ENCODE results near the gene PSMB2.

Gene PSMB2

GRCh38 chr1:35674111-35674510, 32.8 kb upstream of the PSMB2 start:
- no peak for TF ChIP-seq CTCF (conservative IDR thresholded peaks at IDR 0.05; ENCODE audit: control insufficient read depth, insufficient read depth, low read depth, low read length)
- DNase-seq (ENCODE audit: low read depth), result no peak
- no peak overlapping the region for H3K4me3 ChIP-seq (ENCODE audit: control insufficient read depth, low read depth, low read length)

- DNase-seq (ENCODE audit: low read depth), result no peak
- H3K4me3 ChIP-seq (ENCODE audit: control insufficient read depth, low read depth, low read length), result no peak overlapping the region
- no peak for TF ChIP-seq CTCF (conservative IDR thresholded peaks at IDR 0.05; ENCODE audit: control insufficient read depth, insufficient read depth, low read depth, low read length)
Measured at GRCh38 chr1:35672116-35672515, 30.8 kb upstream of the PSMB2 start.

DNA sequence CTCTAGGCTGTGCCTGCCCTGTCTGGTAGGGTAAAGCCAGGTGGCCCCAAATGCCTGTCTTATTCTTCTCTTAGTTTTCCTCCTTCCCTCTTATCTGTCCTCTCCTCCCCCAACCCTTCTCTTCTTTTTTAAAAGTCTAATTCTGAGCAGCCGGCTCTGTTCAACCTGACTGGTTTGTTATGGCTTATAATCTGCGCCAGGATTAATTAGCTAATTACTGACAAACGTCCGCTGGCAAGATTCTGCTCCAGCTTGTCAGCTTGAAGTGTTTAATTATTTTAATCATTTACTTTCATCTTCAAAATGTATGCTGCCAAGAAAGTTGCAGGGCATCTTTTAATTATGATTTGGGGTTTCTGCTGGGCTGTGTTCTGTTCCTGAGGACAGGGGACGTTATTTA, 27.2 kb upstream of the PSMB2 start:
- TF ChIP-seq CTCF (conservative IDR thresholded peaks at IDR 0.05; ENCODE audit: control insufficient read depth, insufficient read depth, low read depth, low read length), result no peak
- DNase-seq (ENCODE audit: low read depth), result no peak

GRCh38 chr1:35666916-35667315, 25.6 kb upstream of the PSMB2 start:
- TF ChIP-seq CTCF (conservative IDR thresholded peaks at IDR 0.05; ENCODE audit: control insufficient read depth, insufficient read depth, low read depth, low read length), result no peak
- no peak overlapping the region for H3K4me3 ChIP-seq (ENCODE audit: control insufficient read depth, low read depth, low read length)
- DNase-seq (ENCODE audit: low read depth), result no peak

More for the DNA sequence above, 27.2 kb upstream of the PSMB2 start:
- H3K4me3 ChIP-seq (ENCODE audit: control insufficient read depth, low read depth, low read length), result no peak overlapping the region

DNA sequence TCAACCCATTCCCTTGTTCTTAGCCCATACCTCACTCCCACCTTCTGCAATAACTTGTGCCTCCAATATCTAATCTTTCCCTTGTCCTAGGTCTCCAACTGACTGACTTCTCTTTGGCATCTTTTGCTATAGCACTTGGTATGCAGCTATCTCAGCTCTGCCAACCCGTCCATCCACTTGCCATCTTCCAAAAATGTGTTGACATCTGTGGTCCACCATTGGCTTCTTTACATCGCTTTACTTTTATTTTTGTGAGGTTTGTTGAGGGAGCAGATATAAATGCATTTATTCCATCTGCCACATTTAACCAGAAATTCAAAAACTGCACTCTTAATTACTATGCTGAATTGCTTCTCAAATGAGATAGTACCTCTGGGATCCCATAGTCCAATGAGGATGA, 24.9 kb upstream of the PSMB2 start:
- DNase-seq (ENCODE audit: low read depth), result no peak
- TF ChIP-seq CTCF (conservative IDR thresholded peaks at IDR 0.05; ENCODE audit: control insufficient read depth, insufficient read depth, low read depth, low read length), result no peak
- no peak overlapping the region for H3K4me3 ChIP-seq (ENCODE audit: control insufficient read depth, low read depth, low read length)

- H3K4me3 ChIP-seq (ENCODE audit: control insufficient read depth, low read depth, low read length), result no peak overlapping the region
- DNase-seq (ENCODE audit: low read depth), result no peak
- TF ChIP-seq CTCF (conservative IDR thresholded peaks at IDR 0.05; ENCODE audit: control insufficient read depth, insufficient read depth, low read depth, low read length), result no peak
Measured at GRCh38 chr1:35663434-35663833, 22.1 kb upstream of the PSMB2 start.

GRCh38 chr1:35661474-35661795, 20.1 kb upstream of the PSMB2 start:
- no peak for TF ChIP-seq CTCF (conservative IDR thresholded peaks at IDR 0.05; ENCODE audit: control insufficient read depth, insufficient read depth, low read depth, low read length)
- H3K4me3 ChIP-seq (ENCODE audit: control insufficient read depth, low read depth, low read length), result no peak overlapping the region
- no peak for DNase-seq (ENCODE audit: low read depth)

Measured in fibroblast of mammary gland (primary cell).